Thyroid gland (tissue), 4 donors: ENCODE results near the gene WDR4. TPM values are rescaled to one million over a fixed set of nuclear protein-coding genes. Genes with fewer than 3 reads are reported as not detected.
"Not testable (repeated sequence)": the region's sequence is repeated elsewhere in the genome, so short reads cannot be mapped to it uniquely, and the experiment has no call there.

Source experiments
- DNase-seq, 2 donors: peaks; one replicate each; pipeline ENCODE4 v3.0.0-alpha.2; 2019
- H3K27ac ChIP-seq, 3 donors: fragments of 200-600 bp; sonication (generic); 1 replicate in 2 of 3; 2 replicates in 1 of 3; pipeline ENCODE4 v1.5.1; 2016 to 2019; ENCODE audit warnings: mild to moderate bottlenecking in 1 of 3, moderate library complexity in 1 of 3
- H3K27me3 ChIP-seq: fragments of 200-600 bp; sonication (generic); one replicate; pipeline ENCODE4 v1.5.1; 2019
- H3K36me3 ChIP-seq, 2 donors: fragments of 200-600 bp; sonication (generic); one replicate each; pipeline ENCODE4 v1.5.1; 2016 to 2019
- H3K4me1 ChIP-seq, 2 donors: fragments of 200-600 bp; sonication (generic); one replicate each; pipeline ENCODE4 v1.5.1; 2017 to 2019
- H3K4me3 ChIP-seq, 3 donors: fragments of 200-600 bp; sonication (generic); replicated peaks in 1 of 3; 1 replicate in 2 of 3; 2 replicates in 1 of 3; pipeline ENCODE4 v1.5.1; 2016; ENCODE audit warnings: mild to moderate bottlenecking in 1 of 3
- H3K9me3 ChIP-seq: fragments of 200-600 bp; sonication (generic); one replicate; pipeline ENCODE4 v1.5.1; 2017
- POLR2A ChIP-seq, 2 donors: fragments of 450-650 bp; IDR thresholded peaks; one replicate each; pipeline ENCODE4 v1.6.1; 2017; ENCODE audit warnings: antibody characterized with exemption in 2 of 2, mild to moderate bottlenecking in 2 of 2, moderate library complexity in 1 of 2
- WGBS, 2 donors: methylation state at CpG; one replicate each; pipeline ENCODE4 v1.1.5; 2017; 5-methylcytosine and 5-hydroxymethylcytosine counted together
- intact Hi-C: fragments of 100-400 bp; cut with DNase I; formaldehyde crosslinking; loops from one replicate; pipeline ENCODE4 v1.15.1; 2023
- total RNA-seq, 4 donors: library from RNA; depleted of rRNA; stranded (reverse); fragments of >200 nt; gene quantifications; one replicate each; pipeline ENCODE4 v1.2.3, GENCODE V29; 2016
- TF ChIP-seq, protein P1 (sequence below), 6 experiments: fragments of 200-600 bp in 3 of 6; fragments of 450-650 bp in 3 of 6; sonication (generic) in 3 of 6; IDR thresholded peaks; one replicate each; pipeline ENCODE4 v1.5.1; 2016 to 2019; ENCODE audit warnings: antibody characterized with exemption in 6 of 6, mild to moderate bottlenecking in 2 of 6, inconsistent platforms in 1 of 6, moderate library complexity in 1 of 6

The WDR4 gene, protein sequence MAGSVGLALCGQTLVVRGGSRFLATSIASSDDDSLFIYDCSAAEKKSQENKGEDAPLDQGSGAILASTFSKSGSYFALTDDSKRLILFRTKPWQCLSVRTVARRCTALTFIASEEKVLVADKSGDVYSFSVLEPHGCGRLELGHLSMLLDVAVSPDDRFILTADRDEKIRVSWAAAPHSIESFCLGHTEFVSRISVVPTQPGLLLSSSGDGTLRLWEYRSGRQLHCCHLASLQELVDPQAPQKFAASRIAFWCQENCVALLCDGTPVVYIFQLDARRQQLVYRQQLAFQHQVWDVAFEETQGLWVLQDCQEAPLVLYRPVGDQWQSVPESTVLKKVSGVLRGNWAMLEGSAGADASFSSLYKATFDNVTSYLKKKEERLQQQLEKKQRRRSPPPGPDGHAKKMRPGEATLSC
- 10 to 100 TPM in 2 of 4 donors, 1 to 10 TPM in 2; 8.1 to 13.2 (median 10.9) TPM for total RNA-seq

DNA sequence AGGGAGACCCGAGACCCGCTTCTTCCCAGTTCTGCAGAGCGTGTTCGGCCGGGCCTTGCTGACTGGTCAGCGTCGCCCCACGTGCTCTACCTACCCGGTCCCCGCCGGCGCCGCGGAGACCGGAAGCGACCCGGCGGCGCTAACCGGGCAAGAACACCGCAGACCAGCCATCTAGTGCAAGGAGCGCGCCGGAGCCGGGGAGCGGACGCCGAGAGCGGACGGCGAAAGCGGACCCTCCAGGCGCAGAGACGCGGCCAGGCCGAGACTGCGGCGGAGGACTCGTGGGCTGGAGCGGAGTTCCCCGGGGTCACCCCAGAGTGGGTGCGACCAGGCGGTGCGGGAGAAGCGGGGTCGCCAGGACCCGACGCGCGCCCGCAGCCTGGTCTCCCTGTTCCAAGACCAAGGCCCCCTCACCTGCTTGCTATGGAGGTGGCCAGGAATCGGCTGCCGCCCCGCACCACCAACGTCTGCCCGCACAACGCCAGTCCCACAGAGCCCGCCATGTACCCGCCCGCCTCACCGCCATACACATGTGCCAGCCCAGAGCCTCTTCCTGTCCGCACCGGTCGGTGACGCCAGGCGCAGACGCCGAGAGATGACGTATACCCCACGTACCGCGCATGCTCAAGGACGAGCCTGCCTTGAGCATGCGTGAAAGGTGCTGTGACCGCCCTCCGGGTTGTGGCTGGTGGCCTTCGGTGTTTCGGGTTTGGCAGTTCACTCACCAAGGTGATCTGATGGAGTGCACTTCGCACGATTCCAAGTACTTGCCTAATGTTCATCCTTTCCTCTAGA lies at the start of gene WDR4:
Gene WDR4, minus strand, starts transcription at position 547 of the 795 bp plus-strand sequence. Its CDS starts 44 bp downstream, at position 503.
- DNase-seq, result peak; percentile 96 to 98
- Histone ChIP-seq H3K36me3 (peaks cover 0 to 12% of the 10 kb centered on the region in 2 donors), H3K4me3 (peak within 1 kb of the TSS; percentile 22 to 94 (median 80)), H3K27ac (peak within 1 kb of the TSS; percentile 14 to 54 (median 53)), H3K27me3 (no peaks in the 10 kb centered on the region), H3K4me1 (peaks cover 10 to 17% of the 10 kb centered on the region in 2 donors), H3K9me3 (no peaks in the 10 kb centered on the region)
- WGBS, 2 donors, result 0% methylated on average over 16 of the region's 80 CpGs
- peak in 1 of 2 donors; percentile 88 for TF ChIP-seq POLR2A (IDR thresholded peaks at IDR 0.05)
- TF ChIP-seq, protein P1, sequence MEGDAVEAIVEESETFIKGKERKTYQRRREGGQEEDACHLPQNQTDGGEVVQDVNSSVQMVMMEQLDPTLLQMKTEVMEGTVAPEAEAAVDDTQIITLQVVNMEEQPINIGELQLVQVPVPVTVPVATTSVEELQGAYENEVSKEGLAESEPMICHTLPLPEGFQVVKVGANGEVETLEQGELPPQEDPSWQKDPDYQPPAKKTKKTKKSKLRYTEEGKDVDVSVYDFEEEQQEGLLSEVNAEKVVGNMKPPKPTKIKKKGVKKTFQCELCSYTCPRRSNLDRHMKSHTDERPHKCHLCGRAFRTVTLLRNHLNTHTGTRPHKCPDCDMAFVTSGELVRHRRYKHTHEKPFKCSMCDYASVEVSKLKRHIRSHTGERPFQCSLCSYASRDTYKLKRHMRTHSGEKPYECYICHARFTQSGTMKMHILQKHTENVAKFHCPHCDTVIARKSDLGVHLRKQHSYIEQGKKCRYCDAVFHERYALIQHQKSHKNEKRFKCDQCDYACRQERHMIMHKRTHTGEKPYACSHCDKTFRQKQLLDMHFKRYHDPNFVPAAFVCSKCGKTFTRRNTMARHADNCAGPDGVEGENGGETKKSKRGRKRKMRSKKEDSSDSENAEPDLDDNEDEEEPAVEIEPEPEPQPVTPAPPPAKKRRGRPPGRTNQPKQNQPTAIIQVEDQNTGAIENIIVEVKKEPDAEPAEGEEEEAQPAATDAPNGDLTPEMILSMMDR (IDR thresholded peaks at IDR 0.05), result peak in 1 of 6 experiments; percentile 21
- intact Hi-C loops, result no loop called here

DNA sequence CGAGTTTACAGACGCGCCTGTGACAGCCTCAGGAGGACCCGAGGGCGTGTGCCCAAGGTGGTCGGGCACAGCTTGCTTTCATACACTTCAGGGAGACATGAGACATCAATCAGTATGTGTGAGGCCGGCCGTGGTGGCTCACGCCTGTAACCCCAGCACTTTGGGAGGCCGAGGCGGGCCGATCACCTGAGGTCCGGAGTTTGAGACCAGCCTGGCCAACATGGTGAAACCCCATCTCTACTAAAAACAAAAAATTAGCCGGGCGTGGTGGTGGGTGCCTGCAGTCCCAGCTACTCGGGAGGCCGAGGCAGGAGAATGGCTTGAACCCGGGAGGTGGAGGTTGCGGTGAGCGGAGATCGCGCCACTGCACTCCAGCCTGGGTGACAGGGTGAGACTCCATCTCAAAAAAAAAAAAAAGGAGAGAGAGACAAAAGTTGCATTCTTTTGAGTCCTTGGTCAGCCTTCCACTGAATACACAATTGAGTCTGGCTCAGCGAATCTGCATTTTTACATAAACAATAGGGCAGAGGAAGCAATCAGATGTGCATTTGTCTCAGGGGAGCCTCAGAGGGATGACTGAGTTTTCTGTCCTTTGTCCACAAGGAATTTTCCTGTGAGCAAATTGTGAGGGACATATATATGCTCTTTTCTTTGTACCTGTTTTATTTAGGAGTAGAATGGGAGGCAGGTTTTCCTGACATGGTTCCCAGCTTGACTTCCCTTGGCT lies 48.3 kb upstream of the WDR4 start:
- H3K36me3 ChIP-seq, H3K27me3 ChIP-seq, H3K4me3 ChIP-seq, H3K9me3 ChIP-seq, DNase-seq, H3K27ac ChIP-seq: not testable (repeated sequence)
- intact Hi-C loops, result loop anchor here (10.0 kb wide), 1 partner anchor 87 kb away; no protein-coding TSS in a partner anchor
- WGBS, 2 donors, result 88 to 91% methylated on average over 14 to 23 of the region's 23 CpGs
- H3K4me1 ChIP-seq, result peaks cover 8 to 10% of the 10 kb centered on the region in 2 donors

DNA sequence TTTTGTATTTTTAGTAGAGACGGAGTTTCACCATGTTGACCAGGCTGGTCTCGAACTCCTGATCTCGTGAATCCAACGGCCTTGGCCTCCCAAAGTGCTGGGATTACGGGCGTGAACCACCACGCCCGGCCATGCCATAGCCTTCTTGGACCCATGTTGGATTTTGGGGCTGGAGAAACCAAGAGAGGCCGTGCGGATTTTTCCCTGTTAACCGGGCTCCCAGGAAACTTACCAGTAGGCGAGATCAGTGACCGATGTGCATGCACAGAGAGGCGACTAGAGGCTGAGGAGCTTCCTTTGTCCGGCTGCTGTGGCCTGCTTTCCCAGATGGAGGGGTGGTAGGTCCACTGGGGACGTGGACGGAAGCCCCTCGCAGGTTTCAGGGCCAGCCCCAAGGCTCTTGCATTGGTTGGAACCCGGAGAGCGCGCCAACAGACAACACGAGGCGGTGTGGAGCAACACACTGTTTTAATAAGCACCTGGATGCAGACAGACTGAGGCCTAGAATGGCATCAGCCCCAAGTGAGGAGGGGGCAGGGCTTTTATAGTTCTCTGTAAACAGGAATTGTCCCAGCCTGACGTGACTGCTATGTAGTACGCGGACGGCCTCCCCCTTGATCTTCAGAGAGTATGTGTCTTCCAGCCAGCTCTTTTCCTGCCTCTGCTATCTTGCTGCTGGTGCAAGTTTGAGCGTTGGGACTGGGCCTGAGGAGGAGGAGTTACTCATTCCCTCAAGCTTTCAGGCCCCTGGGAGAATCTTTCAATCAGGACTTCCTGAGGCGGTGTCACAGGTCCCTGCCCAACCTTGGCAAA lies 46.0 kb upstream of the WDR4 start, which contains the start of gene ERVH48-1:
Gene ERVH48-1, minus strand, starts transcription at position 517 of the 813 bp plus-strand sequence. CDS start 6,624 bp downstream, outside the sequence.
- no peak for DNase-seq

DNA sequence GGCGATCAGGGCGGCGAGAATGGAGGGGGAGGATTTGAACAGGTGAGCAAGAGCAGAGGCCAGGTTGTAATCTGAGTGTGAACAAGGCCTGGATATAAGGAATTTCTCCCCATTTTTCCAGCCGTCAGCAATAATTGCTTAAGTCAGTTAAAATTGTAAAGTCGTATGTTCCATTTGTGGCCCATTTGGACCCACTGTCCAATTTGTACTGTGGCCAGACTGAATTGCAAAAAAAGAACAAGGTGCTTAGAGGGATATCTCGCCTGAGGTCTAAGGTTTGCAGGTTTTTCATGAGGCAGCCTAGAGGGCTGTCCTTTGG lies 45.1 kb upstream of the WDR4 start:
- no peak for TF ChIP-seq POLR2A (IDR thresholded peaks at IDR 0.05)
- TF ChIP-seq, protein P1 (IDR thresholded peaks at IDR 0.05), result no peak
- H3K36me3 ChIP-seq, result no peaks in the 10 kb centered on the region
- no peak overlapping the region for H3K4me3 ChIP-seq
- H3K27ac ChIP-seq, result no peak overlapping the region
- peaks cover 5 to 6% of the 10 kb centered on the region in 2 donors for H3K4me1 ChIP-seq
- WGBS, 2 donors, result 91 to 92% methylated on average over 6 of the region's 6 CpGs
- no peaks in the 10 kb centered on the region for H3K9me3 ChIP-seq
- intact Hi-C loops, result loop anchor here (10.0 kb wide), 1 partner anchor 90 kb away; no protein-coding TSS in a partner anchor
- no peaks in the 10 kb centered on the region for H3K27me3 ChIP-seq
- DNase-seq, result no peak

More for the DNA sequence above, 46.0 kb upstream of the WDR4 start, which contains the start of gene ERVH48-1:
- no peaks in the 10 kb centered on the region for H3K9me3 ChIP-seq
- H3K4me3 ChIP-seq, result no peak within 1 kb of the TSS
- peaks cover 5 to 6% of the 10 kb centered on the region in 2 donors for H3K4me1 ChIP-seq
- no peaks in the 10 kb centered on the region for H3K36me3 ChIP-seq
- H3K27me3 ChIP-seq, result no peaks in the 10 kb centered on the region
- 92 to 93% methylated on average over 29 of the region's 29 CpGs for WGBS, 2 donors
- H3K27ac ChIP-seq, result no peak within 1 kb of the TSS
- TF ChIP-seq, protein P1 (IDR thresholded peaks at IDR 0.05), result no peak
- no peak for TF ChIP-seq POLR2A (IDR thresholded peaks at IDR 0.05)
- intact Hi-C loops, result loop anchor here (10.0 kb wide), 1 partner anchor 89 kb away; no protein-coding TSS in a partner anchor
